WTC11 (cell line): Measurements from ENCODE around the gene LPP. TPM values are rescaled to one million over a fixed set of nuclear protein-coding genes. Genes with fewer than 3 reads are reported as not detected.
"Not testable (repeated sequence)": the region's sequence is repeated elsewhere in the genome, so short reads cannot be mapped to it uniquely, and the experiment has no call there.

Experiments
- ATAC-seq: fragments of 200-7000 bp; cut with Tn5 transposase; 2 replicates; pipeline ENCODE4 v1.10.0; 2021; ENCODE audit warnings: mild to moderate bottlenecking, moderate library complexity
- CTCF ChIA-PET: fragments of 300-600 bp; sonication (Branson Sonifier 250); formaldehyde crosslinking; loops from one replicate; lab custom pipeline; 2021; ENCODE audit warnings: antibody characterized with exemption; lab: Charles Lee
- POLR2A ChIA-PET: fragments of 350-600 bp; sonication (Branson Sonifier 250); formaldehyde crosslinking; loops from one replicate; lab custom pipeline; 2021; ENCODE audit warnings: antibody characterized with exemption; lab: Charles Lee
- DNase-seq: peaks from one replicate; pipeline ENCODE4 v3.0.0; 2021; ENCODE audit warnings: low spot score
- H3K27ac Mint-ChIP-seq: 2 replicates; pipeline ENCODE4 v1.8.0; 2021; ENCODE audit warnings: mixed read lengths
- H3K27me3 Mint-ChIP-seq: 2 replicates; pipeline ENCODE4 v1.8.0; 2021; ENCODE audit warnings: low read depth, mild to moderate bottlenecking, moderate library complexity, mixed read lengths
- H3K36me3 Mint-ChIP-seq: 2 replicates; pipeline ENCODE4 v1.8.0; 2021; ENCODE audit warnings: mixed read lengths
- H3K4me1 Mint-ChIP-seq: 2 replicates; pipeline ENCODE4 v1.8.0; 2022; ENCODE audit warnings: mixed read lengths
- H3K4me3 Mint-ChIP-seq: 2 replicates; pipeline ENCODE4 v1.8.0; 2021; ENCODE audit warnings: mild to moderate bottlenecking, moderate library complexity, mixed read lengths
- H3K9me3 Mint-ChIP-seq: 2 replicates; pipeline ENCODE4 v1.8.0; 2021; ENCODE audit warnings: mixed read lengths
- AFF4 ChIP-seq: sonication (generic); formaldehyde crosslinking; IDR thresholded peaks from 2 replicates; pipeline ENCODE4 v1.8.1; 2023; ENCODE audit warnings: mild to moderate bottlenecking, missing genetic modification reagents, borderline replicate concordance
- CREM ChIP-seq: sonication (generic); formaldehyde crosslinking; IDR thresholded peaks from 2 replicates; pipeline ENCODE4 v1.8.1; 2022; ENCODE audit warnings: mild to moderate bottlenecking, missing genetic modification reagents, moderate library complexity
- E2F4 ChIP-seq: sonication (generic); formaldehyde crosslinking; IDR thresholded peaks from 2 replicates; pipeline ENCODE4 v1.8.1; 2022; ENCODE audit warnings: low read depth, mild to moderate bottlenecking, moderate library complexity, missing genetic modification reagents, borderline replicate concordance
- FOXK1 ChIP-seq: sonication (generic); formaldehyde crosslinking; IDR thresholded peaks from 2 replicates; pipeline ENCODE4 v1.8.0; 2022; ENCODE audit warnings: mild to moderate bottlenecking, moderate library complexity, missing genetic modification reagents
- GRHL2 ChIP-seq: fragments of 250-450 bp; sonication (Bioruptor Pico); IDR thresholded peaks from 2 replicates; pipeline ENCODE4 v1.8.0; 2022; ENCODE audit warnings: mild to moderate bottlenecking, moderate library complexity; ENCODE audit not compliant: insufficient replicate concordance, severe bottlenecking
- HMGA2 ChIP-seq: fragments of 250-450 bp; sonication (Bioruptor Pico); IDR thresholded peaks from 2 replicates; pipeline ENCODE4 v1.4.0; 2021; ENCODE audit warnings: mild to moderate bottlenecking, moderate library complexity
- SOX15 ChIP-seq: fragments of 250-450 bp; sonication (Bioruptor Pico); IDR thresholded peaks from 2 replicates; pipeline ENCODE4 v1.9.0; 2021; ENCODE audit warnings: mild to moderate bottlenecking
- TP53 ChIP-seq: sonication (generic); formaldehyde crosslinking; IDR thresholded peaks from 2 replicates; pipeline ENCODE4 v1.8.1; 2023; ENCODE audit warnings: mild to moderate bottlenecking, missing genetic modification reagents
- USF1 ChIP-seq: sonication (generic); formaldehyde crosslinking; IDR thresholded peaks from 2 replicates; pipeline ENCODE4 v1.8.0; 2022; ENCODE audit warnings: mild to moderate bottlenecking, missing genetic modification reagents
- ZNF121 ChIP-seq: sonication (generic); formaldehyde crosslinking; IDR thresholded peaks from 2 replicates; pipeline ENCODE4 v1.8.0; 2023; ENCODE audit warnings: missing genetic modification reagents
- ZNF317 ChIP-seq: sonication (generic); formaldehyde crosslinking; IDR thresholded peaks from 2 replicates; pipeline ENCODE4 v1.8.1; 2023; ENCODE audit warnings: low read depth, mild to moderate bottlenecking, moderate library complexity, missing genetic modification reagents, borderline replicate concordance
- ZNF396 ChIP-seq: fragments of 250-450 bp; sonication (Bioruptor Pico); IDR thresholded peaks from 2 replicates; pipeline ENCODE4 v1.8.0; 2021; ENCODE audit warnings: mild to moderate bottlenecking, moderate library complexity, borderline replicate concordance
- ZNF512 ChIP-seq: sonication (generic); formaldehyde crosslinking; IDR thresholded peaks from 2 replicates; pipeline ENCODE4 v1.8.1; 2022; ENCODE audit warnings: missing genetic modification reagents, borderline replicate concordance
- total RNA-seq: library from RNA; stranded (reverse); gene quantifications from 3 replicates; pipeline ENCODE4 v1.2.3, GENCODE V29; 2021
- TF ChIP-seq, protein P1 (sequence below): fragments of 250-450 bp; sonication (Bioruptor Pico); IDR thresholded peaks from 2 replicates; pipeline ENCODE4 v1.9.0; 2021; ENCODE audit warnings: mild to moderate bottlenecking, borderline replicate concordance
- TF ChIP-seq, protein P2 (sequence below): sonication (generic); formaldehyde crosslinking; IDR thresholded peaks from 2 replicates; pipeline ENCODE4 v1.8.1; 2023; ENCODE audit warnings: mild to moderate bottlenecking, missing genetic modification reagents
- TF ChIP-seq, protein P3 (sequence below): sonication (generic); formaldehyde crosslinking; IDR thresholded peaks from 2 replicates; pipeline ENCODE4 v1.8.1; 2023; ENCODE audit warnings: mild to moderate bottlenecking, missing genetic modification reagents

Gene LPP
- total RNA-seq, 1 experiment from 2014 or later: 49.6 TPM

- TF ChIP-seq, protein P1, sequence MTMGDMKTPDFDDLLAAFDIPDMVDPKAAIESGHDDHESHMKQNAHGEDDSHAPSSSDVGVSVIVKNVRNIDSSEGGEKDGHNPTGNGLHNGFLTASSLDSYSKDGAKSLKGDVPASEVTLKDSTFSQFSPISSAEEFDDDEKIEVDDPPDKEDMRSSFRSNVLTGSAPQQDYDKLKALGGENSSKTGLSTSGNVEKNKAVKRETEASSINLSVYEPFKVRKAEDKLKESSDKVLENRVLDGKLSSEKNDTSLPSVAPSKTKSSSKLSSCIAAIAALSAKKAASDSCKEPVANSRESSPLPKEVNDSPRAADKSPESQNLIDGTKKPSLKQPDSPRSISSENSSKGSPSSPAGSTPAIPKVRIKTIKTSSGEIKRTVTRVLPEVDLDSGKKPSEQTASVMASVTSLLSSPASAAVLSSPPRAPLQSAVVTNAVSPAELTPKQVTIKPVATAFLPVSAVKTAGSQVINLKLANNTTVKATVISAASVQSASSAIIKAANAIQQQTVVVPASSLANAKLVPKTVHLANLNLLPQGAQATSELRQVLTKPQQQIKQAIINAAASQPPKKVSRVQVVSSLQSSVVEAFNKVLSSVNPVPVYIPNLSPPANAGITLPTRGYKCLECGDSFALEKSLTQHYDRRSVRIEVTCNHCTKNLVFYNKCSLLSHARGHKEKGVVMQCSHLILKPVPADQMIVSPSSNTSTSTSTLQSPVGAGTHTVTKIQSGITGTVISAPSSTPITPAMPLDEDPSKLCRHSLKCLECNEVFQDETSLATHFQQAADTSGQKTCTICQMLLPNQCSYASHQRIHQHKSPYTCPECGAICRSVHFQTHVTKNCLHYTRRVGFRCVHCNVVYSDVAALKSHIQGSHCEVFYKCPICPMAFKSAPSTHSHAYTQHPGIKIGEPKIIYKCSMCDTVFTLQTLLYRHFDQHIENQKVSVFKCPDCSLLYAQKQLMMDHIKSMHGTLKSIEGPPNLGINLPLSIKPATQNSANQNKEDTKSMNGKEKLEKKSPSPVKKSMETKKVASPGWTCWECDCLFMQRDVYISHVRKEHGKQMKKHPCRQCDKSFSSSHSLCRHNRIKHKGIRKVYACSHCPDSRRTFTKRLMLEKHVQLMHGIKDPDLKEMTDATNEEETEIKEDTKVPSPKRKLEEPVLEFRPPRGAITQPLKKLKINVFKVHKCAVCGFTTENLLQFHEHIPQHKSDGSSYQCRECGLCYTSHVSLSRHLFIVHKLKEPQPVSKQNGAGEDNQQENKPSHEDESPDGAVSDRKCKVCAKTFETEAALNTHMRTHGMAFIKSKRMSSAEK (CRISPR knock-in tag): no peak
- TF ChIP-seq USF1 (CRISPR knock-in tag) (no peak), E2F4 (CRISPR knock-in tag) (no peak), SOX15 (CRISPR knock-in tag) (no peak), CREM (no peak), AFF4 (CRISPR knock-in tag) (no peak)
- TF ChIP-seq, protein P2, sequence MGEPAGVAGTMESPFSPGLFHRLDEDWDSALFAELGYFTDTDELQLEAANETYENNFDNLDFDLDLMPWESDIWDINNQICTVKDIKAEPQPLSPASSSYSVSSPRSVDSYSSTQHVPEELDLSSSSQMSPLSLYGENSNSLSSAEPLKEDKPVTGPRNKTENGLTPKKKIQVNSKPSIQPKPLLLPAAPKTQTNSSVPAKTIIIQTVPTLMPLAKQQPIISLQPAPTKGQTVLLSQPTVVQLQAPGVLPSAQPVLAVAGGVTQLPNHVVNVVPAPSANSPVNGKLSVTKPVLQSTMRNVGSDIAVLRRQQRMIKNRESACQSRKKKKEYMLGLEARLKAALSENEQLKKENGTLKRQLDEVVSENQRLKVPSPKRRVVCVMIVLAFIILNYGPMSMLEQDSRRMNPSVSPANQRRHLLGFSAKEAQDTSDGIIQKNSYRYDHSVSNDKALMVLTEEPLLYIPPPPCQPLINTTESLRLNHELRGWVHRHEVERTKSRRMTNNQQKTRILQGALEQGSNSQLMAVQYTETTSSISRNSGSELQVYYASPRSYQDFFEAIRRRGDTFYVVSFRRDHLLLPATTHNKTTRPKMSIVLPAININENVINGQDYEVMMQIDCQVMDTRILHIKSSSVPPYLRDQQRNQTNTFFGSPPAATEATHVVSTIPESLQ (CRISPR knock-in tag): no peak
- TF ChIP-seq, all 79 proteins: peak for 0
Measured at GRCh38 chr3:188608401-188608800, 454.4 kb downstream of the LPP start (continued).

GRCh38 chr3:188613721-188614120, 459.8 kb downstream of the LPP start:
- H3K27ac Mint-ChIP-seq, CTCF ChIA-PET, H3K4me3 Mint-ChIP-seq, ATAC-seq, H3K4me1 Mint-ChIP-seq, DNase-seq, H3K27me3 Mint-ChIP-seq, H3K9me3 Mint-ChIP-seq, POLR2A ChIA-PET, H3K36me3 Mint-ChIP-seq: not testable (repeated sequence)
- TF ChIP-seq HMGA2 (CRISPR knock-in tag): peak; percentile 62

DNA sequence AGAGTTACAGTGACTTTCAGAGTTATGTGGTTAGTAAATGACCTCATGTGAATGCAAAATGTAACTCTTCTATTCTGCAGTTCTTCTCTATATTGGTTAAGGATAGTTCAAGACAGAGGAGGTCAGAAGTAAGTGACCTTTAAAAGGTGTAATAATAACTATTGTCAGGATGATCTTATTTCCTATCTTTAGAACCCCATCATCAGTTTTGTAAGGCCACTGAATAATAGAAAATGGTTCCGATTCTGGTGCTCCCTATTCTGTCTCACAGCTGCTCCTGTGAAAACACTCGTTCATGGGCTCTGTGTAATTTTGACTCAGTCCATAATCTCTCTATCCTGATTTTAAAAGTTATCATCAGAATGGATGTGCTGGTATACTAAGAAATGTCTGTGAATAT, 463.3 kb downstream of the LPP start:
- no peaks in the 10 kb centered on the region for H3K36me3 Mint-ChIP-seq
- H3K27ac Mint-ChIP-seq: no peak overlapping the region
- no peaks in the 10 kb centered on the region for H3K27me3 Mint-ChIP-seq
- no peaks in the 10 kb centered on the region for H3K9me3 Mint-ChIP-seq
- no peak overlapping the region for H3K4me3 Mint-ChIP-seq
- DNase-seq (no peak), ATAC-seq (no peak)
- POLR2A ChIA-PET: no interaction called here
- no peaks in the 10 kb centered on the region for H3K4me1 Mint-ChIP-seq
- CTCF ChIA-PET: no interaction called here
- TF ChIP-seq ZNF317 (CRISPR knock-in tag) (no peak), ZNF396 (no peak), ZNF512 (CRISPR knock-in tag) (no peak), TP53 (CRISPR knock-in tag) (no peak), FOXK1 (CRISPR knock-in tag) (no peak), ZNF121 (CRISPR knock-in tag) (no peak), GRHL2 (CRISPR knock-in tag) (no peak), E2F4 (CRISPR knock-in tag) (no peak)
- TF ChIP-seq, protein P3, sequence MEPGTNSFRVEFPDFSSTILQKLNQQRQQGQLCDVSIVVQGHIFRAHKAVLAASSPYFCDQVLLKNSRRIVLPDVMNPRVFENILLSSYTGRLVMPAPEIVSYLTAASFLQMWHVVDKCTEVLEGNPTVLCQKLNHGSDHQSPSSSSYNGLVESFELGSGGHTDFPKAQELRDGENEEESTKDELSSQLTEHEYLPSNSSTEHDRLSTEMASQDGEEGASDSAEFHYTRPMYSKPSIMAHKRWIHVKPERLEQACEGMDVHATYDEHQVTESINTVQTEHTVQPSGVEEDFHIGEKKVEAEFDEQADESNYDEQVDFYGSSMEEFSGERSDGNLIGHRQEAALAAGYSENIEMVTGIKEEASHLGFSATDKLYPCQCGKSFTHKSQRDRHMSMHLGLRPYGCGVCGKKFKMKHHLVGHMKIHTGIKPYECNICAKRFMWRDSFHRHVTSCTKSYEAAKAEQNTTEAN (CRISPR knock-in tag): no peak
